HG03097 (cell line): ENCODE measurements around the gene PLCB4.

Source experiments
- ATAC-seq: cut with Tn5 transposase; IDR thresholded peaks from one replicate; pipeline ENCODE4 v1.9.1; 2021; ENCODE audit not compliant: unreplicated experiment, low FRiP score

The PLCB4 gene

DNA sequence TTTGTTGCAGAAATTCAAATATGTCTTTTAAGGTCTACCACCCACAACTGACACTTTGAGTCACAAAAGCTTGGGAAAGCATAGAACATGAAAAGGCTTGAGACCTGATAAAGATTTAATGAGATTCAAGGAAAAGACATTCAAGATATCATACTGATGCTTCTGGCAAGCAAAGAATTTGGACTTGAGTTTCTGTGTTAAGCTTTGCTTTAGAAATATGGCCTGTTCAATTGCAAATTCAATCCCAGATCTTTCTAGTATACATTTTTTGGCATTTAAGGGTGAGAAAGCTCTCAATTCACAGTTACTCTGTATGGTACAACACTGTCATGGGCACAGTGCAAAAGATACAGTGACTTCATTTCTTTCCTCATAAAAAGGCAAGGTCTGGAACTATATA is 406.6 kb downstream of the PLCB4 start:
- no peak for ATAC-seq

DNA sequence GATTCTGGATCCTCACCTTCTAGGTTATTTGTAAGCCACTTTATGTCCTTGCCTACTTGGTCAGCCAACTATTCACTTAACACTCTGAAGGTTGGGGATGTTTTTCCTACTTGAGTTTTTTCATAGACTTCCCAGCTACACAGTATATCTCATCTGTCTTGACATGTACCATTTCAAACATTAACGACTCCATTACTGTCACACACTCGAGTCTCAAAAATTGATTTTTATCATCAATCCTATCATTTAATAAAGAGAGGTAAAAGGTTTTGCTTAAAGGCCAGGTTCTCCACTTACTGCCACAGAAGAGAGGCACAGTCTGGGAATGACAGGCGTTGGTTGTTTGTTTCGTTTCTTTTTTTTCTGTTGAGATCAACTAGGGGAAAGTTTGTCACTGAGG is 407.3 kb downstream of the PLCB4 start:
- no peak for ATAC-seq

DNA sequence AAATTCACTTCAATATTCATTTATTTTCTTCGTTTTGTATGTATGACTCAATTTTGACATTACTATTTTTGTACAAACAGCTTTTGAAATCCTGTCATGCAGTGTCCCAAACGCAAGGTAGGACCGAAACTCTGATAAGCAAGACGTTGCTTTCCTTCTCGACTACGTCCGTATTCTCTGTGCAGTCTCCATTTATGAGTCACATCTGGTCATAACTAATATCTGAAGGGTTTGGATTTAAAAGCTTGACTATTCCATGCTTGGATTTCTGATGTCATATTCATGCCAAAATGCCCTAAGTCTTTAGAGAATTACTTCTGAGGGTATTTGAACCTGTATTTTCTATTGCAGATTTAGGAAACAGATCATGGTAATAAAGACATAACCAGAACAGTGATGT is 407.8 kb downstream of the PLCB4 start:
- no peak for ATAC-seq

DNA sequence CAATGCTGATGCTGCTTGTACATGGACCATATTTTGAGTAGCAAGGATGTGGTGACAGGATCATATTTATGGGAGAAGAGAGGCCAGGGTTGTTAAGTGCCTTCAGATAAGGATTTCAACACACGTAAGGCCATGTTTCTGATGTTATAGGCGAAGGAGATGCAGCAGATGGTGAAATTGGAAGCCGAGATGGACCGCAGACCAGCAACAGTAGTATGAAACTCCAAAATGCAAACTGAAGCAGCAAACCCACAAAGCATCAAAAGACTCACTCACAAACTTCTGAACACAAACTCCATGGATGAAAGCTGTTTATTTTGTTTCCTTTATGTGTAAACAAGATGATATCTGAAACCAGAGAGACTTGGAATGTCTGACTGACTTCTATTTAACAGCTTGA is 409.9 kb downstream of the PLCB4 start:
- no peak for ATAC-seq

DNA sequence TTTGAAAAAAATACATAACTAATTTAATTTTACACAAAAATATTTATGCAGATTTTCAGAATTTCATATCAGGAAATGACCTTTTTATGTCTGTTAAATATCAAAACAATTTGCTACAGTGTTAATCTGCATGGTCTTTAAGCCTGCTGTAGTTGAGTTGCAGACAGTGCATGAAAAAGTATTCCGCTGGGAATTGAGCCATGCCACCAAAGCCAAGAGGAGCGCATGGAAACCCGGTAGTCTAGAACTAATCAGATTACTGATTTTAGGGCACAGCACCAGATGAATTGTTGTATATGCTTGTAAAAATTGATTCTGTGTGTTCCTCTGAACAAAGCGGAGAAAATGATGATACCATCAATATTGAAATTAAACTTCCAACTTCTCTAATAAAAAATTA is 411.2 kb downstream of the PLCB4 start:
- no peak for ATAC-seq

DNA sequence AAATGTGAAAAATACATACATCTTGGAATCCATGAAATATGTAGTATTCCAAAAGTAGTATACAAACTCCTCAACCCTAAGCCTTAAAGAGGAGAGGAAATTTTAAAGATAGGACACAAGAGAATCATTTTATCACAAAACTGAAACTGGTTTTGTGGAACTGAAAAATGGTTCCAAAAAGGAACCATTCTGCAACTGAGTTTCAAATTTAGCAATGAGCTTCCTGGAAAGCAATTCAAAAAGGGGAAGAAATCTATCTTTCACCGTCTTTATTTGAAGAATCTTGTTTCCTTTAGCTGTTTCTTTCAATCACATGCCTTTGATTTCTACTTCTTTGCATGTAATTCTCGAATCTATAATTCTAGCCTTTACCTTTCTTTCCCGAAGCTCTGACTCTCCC is 413.3 kb downstream of the PLCB4 start:
- ATAC-seq, result no peak

DNA sequence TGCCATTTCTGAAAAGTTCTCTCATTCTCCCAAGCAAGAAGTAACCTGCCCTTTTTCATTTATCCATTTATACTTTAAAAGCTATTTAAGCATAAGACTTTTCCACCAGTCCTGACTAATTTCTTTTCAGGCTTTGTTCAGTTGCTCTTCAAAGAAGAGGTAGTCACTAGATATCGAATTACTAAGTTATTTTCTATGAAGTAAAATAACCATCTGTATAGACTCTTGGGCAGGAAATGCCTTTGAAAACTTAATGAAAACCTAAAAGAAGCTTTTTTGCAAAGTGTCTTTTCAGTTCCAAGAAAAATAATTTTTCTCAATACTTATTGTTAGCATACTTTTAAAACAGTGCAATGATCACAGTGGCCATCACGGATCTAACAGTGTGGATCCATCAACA is 414.2 kb downstream of the PLCB4 start:
- ATAC-seq, result no peak

DNA sequence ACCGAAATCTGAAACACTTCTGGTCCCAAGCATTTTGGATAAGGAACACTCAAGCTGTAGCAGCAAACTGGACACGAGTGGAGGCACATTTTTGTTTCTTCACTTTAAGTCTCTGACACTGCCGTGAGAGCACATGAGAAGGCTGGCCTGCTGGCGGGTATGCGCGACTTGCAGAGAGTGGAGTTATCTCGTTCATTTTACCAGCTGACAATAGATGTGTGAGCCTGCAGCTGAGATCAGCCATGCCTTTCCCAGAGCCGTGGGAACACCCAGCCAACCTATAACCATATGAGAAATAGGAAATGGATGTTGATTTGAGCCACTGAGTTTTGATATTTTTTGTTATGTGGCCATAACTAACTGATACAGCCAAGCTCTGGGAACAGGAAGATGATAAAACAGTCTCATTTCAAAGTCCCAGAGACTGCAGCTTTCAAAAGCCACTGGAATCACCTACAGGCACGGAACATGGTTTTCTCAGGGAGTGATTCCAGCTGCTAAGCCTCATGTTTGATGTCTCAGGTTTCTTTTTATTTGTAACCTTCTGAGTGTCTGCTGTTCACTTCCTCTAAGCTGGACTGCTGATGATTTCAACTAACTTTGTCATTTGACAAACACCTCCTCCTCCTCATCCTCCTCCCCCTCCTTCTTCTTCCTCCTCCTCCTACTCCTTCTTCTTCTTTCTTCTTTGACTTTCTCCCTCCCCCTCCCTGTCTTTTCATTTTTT is 416.9 kb downstream of the PLCB4 start:
- no peak for ATAC-seq

DNA sequence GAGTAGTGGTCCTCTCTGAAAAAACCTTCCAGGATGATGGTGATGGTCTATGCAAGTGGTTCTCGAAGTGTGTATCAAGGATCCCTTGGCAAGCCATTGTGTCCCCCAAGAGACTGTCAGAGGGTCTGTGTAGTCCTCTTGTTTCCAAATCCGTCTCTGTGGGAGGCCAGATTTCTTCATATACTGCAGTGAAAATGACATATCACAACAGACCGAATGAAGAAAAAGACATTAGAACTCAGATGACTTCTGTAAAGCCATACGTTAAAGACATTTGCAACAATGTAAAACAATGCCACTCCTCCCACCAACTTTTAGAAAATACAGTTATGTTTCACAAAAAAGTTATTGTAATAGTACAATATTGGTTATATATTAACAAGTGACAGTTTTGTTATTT is 418.3 kb downstream of the PLCB4 start:
- ATAC-seq, result no peak

DNA sequence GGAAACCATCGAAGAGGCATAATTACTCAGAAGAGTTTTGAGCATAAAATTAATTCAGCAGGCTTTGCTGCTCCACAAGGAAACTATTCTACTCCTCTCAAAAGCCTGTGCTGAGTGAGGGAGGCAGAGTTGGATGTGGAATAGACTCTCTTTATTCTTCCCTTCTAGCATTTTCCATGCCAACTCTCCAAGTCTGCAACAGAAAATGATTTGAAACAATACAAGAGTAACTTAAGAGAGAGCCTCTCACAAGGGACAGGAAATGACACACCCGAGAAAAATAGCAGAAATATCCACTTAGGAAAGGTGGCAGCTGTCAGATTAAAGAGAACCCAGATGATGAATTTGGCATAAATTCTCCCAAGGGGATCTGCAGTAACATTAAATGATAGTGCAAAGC is 419.2 kb downstream of the PLCB4 start:
- no peak for ATAC-seq

DNA sequence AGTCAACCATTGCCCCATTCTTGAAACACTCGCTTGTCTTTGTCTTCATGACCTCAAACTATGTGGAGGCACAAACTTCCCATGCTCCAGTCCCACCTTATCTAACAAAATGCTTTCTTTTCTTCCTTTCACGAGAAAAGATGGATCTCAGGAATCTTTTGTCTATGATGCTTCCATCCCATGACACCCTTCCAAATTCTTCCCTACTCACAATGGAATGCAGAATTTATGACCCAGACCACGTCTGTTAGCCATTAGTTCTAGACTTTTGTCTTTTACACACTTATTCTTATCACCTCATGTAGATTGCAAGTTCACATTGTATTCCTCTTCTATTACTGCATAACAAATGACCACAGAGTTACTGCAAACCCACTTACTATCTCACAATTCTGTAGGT is 421.3 kb downstream of the PLCB4 start:
- no peak for ATAC-seq

DNA sequence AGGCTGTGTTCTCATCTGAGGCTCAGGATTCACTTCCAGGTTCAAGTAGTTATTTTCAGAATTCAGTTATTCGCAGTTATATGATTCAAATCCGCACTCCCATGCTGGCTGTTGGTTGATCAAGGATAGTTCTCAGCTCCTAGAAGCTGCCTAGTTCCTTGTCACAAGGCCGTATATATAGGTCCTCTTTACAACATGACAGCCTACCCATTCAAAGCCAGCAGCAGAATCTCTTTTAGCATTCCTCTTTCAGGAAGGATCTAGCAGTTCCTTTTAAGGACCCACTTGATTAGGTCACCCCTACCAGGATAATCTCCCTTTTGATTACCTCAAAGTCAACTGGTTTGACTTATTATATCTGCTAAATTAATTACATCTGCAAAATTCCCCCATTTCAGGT is 421.7 kb downstream of the PLCB4 start:
- ATAC-seq, result no peak

DNA sequence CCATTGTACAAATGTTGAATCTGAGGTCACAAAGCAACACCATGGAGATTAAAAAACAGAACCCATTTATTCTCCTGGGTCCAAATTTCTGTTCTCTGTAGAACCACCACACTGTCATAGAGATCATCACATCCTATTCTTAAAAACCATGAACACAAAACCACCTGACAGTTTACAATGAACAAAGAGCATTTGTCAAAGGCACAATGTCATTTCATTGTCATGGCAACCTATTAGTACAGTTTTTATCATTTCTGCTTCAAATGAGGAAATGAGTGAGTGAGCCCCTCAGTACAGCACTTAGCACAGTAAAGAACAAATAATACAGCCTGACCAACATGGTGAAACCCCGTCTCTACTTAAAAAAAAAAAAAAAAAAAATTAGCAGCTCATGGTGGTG is 422.4 kb downstream of the PLCB4 start:
- no peak for ATAC-seq

DNA sequence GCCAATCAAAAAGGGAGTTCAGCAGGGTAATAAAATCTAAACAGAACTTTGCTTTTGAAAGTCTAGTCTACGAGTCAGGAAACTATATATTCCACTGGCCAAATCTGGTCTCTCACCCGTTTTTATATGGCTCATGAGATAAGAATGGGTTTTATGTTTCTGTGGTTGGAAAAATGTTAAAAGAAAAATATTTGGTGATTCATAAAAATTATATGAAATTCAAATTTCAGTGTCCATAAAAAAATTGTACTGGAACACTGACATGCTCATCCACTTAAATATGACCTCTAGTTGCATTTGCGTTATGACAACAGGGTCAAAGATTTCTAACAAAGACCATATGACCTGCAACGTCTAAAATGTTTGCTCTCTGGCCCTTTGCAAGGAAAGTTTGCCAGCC is 423.2 kb downstream of the PLCB4 start:
- ATAC-seq, result no peak

DNA sequence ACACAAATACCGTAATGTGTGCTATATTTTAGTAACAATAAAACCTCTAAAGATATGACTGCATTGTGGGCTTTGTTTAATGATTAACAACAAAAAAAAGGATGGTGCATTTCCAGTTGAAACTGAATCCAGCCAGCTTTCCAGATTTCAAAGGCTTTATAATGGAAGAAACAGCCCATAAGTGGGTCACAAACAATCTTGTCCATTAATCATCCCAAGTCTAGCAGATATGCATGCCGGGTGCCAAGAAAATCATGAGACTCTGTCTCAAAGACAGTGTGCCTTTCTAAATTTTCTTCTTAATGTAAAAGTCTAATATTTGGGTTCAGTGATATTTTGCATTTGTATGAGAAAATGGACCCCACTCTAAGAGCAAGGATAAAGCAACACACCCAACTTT is 424.9 kb downstream of the PLCB4 start:
- no peak for ATAC-seq

DNA sequence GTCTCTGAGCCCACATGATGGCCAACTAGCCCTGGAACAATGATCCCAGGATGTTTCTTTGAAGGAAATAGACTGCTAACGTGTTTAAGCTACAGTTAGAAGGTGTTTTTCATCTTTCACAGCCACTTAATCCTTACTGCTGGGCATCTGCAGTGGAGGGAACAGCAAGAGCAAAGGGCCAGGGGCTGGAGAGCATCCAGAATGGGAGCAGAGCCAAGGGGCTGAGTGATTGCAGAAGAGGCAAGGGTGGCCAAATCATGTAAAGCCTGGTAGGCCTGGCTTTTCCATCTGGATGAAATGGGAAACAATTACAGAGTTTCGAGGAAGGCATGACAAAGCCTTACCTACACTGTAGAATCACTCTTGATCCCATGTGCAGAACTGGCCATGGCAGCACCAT is 426.8 kb downstream of the PLCB4 start:
- ATAC-seq, result no peak

DNA sequence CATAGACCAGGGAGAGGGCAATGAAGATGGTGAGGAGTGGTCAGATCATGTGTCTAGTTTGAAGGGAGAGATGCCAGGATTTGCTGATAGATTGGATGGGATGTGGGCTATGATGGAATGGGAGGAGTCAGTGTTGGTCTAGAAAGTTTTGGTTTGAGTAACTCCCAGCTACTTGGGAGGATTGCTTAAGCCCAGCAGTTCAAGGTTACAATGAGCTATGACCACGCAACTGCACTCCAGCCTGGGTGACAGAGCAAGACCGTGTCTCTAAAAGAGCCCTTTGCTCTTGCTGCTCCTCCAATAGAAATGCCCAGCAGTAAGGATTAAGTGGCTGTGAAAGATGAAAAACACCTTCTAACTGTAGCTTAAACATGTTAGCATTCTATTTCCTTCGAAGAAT is 427.3 kb downstream of the PLCB4 start:
- no peak for ATAC-seq

DNA sequence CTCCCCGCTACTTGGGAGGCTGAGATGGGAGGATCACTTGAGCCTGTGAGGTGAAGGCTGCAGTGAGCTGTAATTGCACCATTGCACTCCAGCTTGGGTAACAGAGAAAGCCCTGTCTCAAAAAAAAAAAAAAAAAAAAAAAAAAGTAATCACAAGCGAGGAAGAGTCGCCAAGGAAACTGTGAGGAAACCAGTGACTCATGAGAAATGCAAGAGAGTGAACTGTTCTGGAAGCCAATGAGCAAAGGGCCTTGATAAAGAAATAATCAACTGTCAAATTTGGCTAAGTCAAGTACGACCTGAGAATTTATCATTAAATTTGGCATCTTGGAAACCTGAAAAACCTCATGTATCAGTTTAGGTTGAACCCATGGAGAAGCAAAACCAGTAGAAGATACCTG is 429.4 kb downstream of the PLCB4 start:
- no peak for ATAC-seq

DNA sequence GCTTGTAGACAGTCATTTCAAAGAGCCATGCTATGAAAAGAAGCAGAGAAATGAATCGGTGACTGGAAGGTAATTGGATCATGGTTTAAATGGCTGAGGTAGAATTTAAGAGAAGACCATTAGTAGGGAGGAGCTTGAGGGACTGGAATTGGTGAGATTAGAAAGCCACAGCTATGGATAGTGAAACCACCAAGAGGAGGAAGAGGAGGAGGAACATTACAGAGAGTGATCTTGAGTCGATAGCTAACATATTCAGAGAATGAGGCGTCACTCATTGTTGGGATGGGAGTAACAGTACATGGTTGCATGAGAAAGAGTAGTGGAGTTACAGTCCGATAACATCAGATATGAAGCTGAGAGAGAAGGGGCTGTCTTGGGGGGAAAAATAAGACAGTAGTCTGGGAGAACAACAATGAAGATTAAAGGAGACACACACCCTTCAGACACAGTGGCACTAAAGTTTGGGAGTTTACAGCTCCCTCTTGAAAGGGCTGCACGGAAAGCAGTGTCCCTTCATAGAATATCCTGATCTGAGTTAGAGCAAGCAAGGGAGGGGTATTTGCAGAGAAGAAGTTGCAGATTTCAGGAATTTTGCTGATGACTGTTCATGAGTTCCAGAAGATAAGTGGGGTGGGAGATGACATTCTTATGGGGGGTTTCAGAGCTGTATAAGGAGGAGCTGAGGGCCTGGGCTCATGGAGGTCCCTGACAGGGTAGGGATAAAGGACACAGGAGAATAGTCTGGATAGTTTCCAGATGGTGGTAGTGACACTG is 430.4 kb downstream of the PLCB4 start:
- no peak for ATAC-seq

DNA sequence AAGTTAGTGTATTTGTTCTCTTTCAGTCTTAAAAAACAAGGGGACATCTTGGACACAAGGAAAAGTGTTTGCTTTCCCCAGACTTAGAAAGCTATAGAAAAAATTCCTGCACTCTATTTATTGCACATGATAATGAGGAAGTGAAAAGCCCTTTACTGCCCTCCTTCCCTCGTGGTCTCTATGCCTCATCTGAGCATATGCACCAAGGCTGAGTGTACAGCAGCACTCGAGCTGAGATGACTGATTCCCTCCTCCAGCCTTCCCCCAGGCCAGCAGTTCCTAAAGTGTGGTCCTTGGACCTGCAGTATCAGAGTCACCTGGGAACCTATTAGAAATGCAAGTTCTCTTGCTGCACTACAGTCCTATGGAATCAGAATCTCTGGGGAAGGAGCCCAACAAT is 431.2 kb downstream of the PLCB4 start:
- ATAC-seq, result no peak

DNA sequence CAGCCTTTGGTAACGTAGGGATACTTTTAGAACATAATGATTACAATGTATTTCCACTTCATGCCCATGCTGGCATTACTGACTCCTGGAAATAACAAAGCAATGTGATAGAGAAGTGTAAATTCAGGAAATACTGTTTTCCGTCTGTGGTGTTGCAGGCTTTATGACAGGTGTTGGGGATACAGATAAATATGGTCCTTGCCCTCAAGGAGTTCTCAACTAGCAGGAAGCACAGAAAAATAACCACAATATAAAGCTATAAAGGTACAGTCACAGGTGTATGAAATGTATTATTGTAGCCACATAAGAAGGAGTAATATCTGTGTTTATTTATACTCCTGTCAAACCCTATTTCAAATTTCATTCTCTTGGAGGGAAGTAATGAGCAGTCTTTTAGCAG is 432.6 kb downstream of the PLCB4 start:
- no peak for ATAC-seq

DNA sequence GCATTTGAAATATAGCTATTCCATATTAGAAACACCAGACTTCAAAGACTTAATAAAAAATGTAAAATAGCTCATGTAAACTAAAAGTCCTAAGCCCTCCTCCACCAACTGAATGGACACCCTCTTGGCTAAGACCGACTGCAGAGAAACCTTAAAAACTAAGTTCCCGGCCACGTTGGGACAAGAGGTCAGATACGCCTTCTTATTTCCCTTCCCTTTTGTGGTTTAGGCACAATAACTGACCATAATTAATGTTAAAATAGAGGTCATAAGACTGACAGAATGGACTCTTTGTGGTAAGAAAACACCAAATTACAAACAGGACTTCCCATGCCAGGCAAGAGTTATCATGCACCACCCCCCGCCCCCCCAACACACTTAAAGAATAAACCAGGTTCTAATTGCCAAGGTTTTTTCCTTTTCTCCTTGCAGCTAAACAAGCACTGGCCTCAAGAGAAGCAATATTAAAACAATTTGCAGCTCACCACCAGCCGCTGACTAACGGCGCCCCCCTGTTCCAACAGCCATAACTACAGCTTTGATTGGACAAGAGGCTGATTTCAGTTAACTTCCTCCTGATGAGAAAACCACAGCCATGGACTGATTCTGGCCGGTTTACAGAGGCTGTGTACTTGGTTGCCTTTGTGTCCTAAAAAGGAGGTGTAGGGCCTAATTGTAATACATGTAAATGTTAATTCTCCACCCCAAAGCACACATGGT is 434.8 kb downstream of the PLCB4 start:
- no peak for ATAC-seq
